COLO829 (cell line): ENCODE data around the gene SNW1.
"Not testable (repeated sequence)": the region's sequence is repeated elsewhere in the genome, so short reads cannot be mapped to it uniquely, and the experiment has no call there.

ENCODE experiments used
- DNase-seq: peaks from one replicate; pipeline ENCODE4 v3.0.0; 2012; ENCODE audit warnings: low spot score

Gene SNW1

GRCh38 chr14:77760381-77761204, at the start of gene SNW1:
Gene SNW1, minus strand, starts transcription at chr14:77761156. Its CDS starts 29 bp downstream, at chr14:77761127.
- peak; percentile 96 for DNase-seq

DNA sequence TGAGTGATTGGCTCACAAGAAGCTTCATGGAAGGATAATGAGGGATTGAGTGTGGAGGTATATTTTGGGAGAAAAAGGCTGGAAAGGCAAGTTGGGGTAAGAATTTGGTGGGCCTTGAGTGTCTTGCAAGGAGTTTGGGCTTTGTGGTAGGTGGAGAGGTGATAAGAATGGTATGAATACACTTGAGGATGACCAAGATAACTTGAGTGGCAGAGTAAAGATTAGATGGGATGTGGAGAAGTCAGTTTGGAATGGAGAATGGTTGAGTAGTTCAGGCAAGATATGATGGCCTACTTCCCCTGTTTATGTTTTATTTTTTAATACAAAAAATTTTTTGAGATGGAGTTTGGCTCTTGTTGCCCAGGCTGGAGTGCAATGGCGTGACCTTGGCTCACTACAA, 48.1 kb upstream of the SNW1 start:
- no peak for DNase-seq

DNA sequence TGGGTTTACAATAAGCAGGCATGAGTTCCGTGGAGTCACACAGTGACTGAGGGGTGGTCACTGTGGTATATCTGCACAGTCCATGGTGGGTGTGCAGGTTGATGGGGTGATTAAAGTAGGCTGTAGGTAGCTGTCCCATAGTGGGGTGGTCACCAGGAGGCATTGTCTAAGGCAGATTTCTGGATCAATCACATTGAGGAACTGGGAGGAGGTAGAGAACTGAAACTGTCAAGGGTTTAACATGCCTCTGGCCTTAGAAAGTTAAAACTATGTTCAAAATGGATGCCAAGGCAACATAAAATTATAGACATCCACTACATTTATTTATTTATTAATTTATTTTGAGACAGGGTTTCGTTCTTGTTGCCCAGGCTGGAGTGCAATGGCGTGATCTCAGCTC, 47.3 kb upstream of the SNW1 start:
- DNase-seq, result no peak

GRCh38 chr14:77805706-77806105, 44.8 kb upstream of the SNW1 start:
- DNase-seq, result no peak

DNA sequence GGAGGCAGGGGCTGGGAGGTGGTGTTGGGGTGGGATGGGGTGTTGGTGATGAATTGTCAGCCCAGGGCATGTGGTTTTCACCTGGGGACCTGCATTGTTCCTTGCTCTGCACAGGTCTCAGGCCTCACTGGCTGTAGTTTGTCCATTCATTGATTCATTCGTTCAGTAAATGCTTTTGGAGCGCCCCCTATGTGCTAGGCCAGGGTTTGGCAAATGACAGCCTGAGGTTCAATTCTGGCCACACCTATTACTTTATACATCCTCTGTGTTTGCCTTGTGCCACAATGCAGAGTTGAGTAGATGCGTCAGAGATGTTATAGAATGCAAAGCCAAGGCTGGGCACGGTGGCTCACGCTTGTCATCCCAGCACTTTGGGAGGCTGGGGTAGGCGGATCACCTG, 43.6 kb upstream of the SNW1 start:
- DNase-seq, result no peak

- DNase-seq, result no peak
Measured at GRCh38 chr14:77800814-77801213, 39.9 kb upstream of the SNW1 start.

- DNase-seq, result peak; percentile 68
Measured at GRCh38 chr14:77799863-77800730, 39.1 kb upstream of the SNW1 start, which contains the start of gene ADCK1. Gene ADCK1, plus strand, starts transcription at chr14:77800109. Its CDS starts 18,870 bp downstream, at chr14:77818979.

GRCh38 chr14:77799456-77799855, 38.5 kb upstream of the SNW1 start:
- DNase-seq, result not testable (repeated sequence)

GRCh38 chr14:77794357-77794756, 33.4 kb upstream of the SNW1 start:
- DNase-seq, result no peak

- DNase-seq, result not testable (repeated sequence)
Measured at GRCh38 chr14:77793255-77793654, 32.3 kb upstream of the SNW1 start.

- no peak for DNase-seq
Measured at GRCh38 chr14:77791225-77791600, 30.3 kb upstream of the SNW1 start.

DNA sequence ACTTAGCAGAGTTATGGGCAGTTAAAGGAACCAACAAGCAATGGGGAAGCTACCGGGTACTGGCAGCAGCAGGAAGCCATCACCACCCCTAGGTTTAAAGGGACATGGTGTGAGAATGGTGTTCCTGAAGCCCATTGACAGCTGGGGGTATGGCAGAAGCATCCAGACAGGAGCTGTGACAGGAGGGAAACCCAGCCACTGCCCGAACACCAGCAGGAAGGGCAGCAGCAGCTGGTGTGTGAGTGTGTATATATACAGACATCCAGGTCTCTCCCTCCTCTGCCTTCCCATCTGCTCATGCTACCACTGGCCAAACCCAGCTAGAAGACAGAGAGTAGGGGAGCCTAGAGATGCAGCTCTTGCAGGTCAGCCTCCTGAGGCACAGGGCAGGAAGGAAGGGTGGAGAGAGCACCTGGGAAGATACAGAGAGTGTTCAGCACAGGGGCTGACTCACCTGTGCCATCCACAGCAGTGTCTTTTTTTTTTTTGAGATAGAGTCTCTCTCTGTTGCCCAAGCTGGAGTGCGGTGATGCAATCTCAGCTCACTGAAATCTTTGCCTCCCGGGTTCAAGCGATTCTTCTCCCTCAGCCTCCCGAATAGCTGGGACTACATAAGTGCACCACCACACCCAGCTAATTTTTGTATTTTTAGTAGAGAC, 29.7 kb upstream of the SNW1 start:
- no peak for DNase-seq

DNA sequence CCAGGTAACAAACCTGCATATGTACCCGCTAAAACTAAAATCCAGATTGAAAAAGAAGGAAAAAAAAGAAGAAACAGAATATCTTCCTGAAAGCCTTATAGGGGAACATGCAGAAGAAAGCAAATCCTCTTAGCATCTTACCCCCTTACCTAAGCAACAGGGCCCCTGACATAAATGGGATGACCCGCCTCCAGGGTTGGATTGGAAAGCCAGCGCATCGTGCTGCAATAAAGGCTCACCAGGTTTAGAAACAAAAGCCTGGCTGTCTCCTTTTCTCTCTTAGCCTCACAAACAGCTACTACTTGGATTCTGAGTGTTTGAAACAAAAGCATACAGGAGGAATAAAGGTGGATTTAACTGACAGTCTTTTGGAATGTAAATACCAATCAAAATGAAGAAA, 25.2 kb upstream of the SNW1 start:
- no peak for DNase-seq

DNA sequence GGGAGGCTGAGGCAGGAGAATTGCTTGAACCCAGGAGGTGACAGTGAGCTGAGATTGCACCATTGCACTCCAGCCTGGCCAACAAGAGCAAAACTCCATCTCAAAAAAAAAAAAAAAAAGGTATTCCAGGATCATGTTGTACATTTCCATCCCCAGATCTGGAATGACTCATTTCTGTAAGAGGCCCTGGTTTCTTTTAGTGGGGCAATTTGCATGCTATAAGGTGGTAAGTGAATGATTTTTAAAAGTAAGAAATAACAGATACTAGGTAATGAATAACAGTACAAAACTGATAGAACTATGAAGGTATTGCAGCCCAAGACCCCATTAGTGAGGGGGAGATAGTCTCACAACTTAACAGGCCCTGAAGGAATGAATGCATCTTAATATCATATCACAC, 21.2 kb upstream of the SNW1 start:
- no peak for DNase-seq

DNA sequence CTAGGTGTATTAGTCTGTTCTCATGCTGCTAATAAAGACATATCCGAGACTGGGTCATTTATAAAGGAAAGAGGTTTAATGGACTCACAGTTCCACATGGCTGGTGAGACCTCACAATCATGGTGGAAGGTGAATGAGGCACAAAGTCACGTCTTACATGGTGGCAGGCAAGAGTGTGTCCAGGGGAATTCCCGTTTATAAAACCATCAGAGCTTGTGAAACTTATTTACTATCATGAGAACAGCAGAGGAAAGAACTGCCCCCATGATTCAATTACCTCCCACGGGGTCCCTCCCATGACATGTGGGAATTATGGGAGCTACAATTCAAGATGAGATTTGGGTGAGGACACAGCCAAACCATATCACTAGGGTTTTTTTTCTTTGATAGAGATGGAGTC, 13.0 kb upstream of the SNW1 start:
- not testable (repeated sequence) for DNase-seq

DNA sequence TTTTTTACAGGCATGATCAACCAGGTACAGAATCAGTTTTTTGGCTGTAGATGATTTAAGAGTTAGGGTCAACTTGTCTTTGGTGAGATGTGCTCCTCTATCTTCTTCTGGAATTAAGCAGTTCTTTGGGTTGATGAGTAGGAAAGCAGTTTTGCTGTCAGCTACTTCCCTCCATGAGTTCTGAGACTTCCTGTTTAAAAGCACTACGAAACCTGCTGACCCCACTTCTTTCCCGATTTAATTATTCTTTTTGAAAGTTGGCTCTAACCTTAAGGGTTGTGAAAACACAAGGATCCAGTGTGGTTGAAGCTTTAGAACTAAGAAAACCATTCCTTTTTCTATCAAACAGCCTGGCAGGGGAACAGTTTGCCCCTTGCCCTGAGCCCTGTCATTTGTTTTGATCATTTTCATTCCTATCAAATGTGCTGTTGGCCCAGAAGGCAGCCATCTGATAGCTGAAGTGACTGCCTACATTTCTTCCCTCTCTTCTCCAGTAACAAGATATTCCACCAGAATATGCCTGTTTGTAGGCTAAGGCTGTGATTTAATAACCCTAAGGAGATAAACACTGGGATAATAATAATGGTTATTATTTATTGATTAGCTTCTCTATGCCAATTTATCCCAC, 7.6 kb upstream of the SNW1 start:
- not testable (repeated sequence) for DNase-seq

DNA sequence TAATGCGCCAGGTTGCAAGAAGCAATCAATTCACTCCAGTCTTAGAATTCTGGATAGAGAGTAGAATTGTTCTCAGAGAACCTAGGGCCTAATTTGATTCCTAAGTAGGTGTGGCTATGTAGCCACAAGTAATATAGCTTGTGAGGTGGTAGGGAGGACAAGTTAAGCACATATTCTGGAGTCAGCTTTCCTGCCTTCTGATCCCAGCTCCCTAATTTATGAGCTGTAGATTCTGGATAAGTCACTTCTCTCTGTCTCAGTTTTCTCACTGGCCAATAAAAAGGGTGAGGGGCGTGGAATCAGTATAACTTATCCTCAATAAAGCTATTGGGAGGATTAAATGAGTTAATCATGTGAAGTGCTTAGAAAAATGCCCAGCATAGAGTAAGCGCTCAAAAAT, 3.0 kb upstream of the SNW1 start:
- DNase-seq, result no peak

DNA sequence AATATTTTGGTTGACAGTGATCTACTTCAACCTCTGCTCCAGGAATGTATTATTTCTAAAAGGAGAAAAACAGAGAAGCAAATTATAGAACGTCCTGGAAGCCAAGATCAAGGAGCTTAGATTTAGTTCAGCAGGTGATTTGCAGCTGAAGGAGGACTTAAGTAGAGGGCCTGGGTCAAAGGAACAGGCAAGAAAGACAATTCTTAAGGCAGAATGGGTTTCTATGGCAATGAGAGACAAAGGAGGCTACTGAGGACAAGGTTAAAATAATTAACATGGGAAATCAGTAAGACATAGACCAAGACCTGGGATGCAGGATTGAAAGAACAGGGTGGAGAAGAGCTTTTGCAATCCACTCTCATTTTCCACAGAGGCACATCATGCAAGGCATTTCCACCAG, 2.4 kb upstream of the SNW1 start:
- DNase-seq, result no peak

DNA sequence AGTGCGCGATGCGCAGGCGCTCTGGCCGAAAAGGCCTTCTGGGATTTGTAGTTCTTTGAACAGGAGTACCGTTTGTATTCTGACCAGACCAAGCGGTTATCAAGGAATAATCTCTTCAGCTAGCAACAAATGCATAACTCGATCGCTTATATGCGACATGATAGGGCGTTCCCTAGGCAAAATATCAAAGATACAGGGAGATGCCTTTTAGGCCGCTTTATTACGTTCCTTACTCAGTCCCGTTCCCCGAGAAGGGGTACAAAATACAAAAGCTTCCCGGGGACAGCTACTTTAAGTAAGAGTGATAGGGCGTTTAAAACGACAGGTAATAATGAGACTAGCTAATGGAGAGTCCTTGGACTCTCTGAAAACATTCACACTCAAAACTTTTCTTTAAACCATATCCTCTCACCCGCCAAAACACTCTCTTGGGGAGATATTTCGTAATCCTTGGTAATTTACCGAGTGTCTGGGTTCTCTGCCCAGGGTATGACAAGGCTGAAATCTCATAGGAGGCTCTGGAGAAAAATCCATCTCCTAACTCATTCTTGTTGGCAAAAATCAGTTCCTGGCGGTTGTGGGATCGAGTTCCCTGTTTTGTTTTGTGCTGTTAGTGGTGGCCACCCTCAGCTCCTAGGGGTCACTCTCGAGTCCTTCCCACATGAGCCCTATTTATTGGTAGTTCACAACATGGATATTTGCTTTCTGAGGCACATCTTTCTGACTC, 412 bp upstream of the SNW1 start:
- DNase-seq, result peak; percentile 8

DNA sequence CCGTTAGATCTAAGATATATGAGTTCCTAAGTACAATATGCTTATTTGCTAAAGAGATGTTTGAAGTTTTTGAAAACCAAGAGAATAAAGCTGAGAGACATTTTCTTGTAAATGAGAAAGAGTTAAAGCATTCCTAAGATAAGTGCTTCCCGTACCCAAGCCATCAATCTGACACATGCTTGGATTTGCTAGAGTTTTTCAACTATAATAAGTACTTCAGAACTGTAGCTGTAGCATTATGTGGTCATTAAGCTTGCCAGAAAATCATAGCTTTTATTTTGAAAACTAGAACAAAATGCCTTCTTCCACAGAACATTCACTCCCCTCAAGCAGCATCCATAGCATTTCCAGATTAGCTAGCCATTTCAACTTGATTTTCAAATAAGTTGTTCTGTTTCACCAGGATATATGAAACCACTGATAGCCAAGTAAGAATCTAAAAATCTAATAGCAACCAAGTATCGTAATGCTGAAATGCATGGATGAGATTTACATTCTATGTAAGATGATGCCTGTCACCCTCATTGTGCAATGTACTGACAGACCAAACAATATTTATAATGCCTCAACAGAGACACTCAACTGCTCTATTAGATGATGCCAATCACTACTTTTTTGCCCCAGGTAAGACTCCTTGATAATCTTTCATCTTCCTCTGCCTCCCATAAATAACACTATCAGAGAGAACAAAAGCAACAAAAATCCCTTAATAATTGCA, 8.0 kb downstream of the SNW1 start:
- DNase-seq, result no peak

DNA sequence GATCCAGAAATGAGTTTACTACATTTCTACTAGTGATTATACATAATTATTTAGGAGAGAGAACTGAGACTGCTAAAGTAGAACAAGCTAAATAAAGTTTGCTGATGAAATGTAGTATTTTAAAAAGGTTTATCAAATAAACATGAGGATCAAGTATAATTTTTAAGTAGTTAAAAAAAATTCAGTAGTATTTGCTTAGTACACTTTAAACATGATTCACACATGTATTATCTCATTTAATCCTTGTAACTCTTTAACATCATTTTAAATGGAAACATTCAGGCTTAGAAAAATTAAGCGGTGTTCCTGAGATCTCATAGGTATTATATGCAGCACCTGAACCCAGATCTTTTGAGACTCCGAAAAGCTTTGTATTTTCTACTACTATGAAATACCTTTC, 8.7 kb downstream of the SNW1 start:
- no peak for DNase-seq
